ENCODE results near the gene NDUFB7.

DNA sequence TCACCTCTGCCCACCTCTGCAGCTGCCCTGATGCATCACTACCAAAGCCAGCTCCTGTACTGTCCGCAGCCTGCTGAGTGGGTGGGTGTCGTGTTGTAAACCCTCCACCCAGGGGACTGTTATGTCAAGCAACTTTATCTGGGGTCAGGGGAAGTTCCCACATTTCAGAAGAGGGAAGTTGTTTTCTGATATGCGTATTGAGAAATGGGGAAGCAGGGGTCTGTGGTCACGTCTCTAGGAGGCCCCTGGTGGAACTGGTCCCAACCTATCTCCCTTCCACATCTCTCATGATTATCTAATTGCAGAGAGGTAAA lies 42.2 kb upstream of the NDUFB7 start:
- TF ChIP-seq CTCF (IDR thresholded peaks at IDR 0.05) (no peak), POLR2A (IDR thresholded peaks at IDR 0.05) (no peak), POLR2AphosphoS5 (IDR thresholded peaks at IDR 0.05; ENCODE audit: insufficient read depth in 1 of 2, low read depth in 1 of 2) (no peak)
